ENCODE data around the gene GRWD1. TPM values are rescaled to one million over a fixed set of nuclear protein-coding genes. Genes with fewer than 3 reads are reported as not detected.

The GRWD1 gene
- polyA plus RNA-seq (ENCODE audit: low read depth in 6 of 6), result 10 to 100 TPM; 27.8 to 44.8 (median 37.1) TPM

DNA sequence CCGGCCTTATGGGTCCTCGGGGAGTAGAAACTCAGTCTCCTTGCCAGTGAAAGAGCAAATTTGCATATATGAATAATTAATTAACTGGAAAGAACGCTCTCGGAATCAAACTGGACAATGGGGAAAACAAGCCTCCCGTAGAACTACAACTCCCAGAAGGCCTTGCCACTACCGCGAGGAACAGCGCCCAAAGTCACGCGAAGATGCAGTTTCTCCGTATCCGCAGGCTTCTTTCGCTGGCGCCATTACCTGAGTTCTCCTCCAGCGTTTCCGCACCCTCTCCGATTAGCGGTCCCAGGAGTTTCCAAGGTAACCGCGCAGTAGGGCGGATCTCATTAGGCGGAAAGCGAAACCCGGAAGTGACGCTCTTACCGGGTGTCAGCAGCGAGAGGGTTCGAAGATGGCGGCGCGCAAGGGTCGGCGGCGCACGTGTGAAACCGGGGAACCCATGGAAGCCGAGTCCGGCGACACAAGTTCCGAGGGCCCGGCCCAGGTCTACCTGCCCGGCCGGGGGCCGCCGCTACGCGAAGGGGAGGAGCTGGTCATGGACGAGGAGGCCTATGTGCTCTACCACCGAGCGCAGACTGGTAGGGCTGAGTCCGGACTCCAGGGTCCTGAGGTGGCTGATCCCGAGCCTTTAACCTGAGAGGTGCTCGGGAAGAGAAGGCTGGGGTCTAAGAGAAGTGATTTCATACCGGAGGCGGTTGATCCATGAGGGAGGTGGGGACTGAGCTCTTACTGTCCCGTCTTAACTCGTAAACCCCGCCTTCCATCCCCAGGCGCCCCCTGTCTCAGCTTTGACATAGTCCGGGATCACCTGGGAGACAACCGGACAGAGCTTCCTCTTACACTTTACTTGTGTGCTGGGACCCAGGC, at the start of gene GRWD1:
TSS of gene GRWD1 (plus strand) at position 378 of the 876 bp plus-strand sequence. CDS start at position 401, 23 bp downstream.
- peaks cover 33 to 45% (median 37%) of the 10 kb centered on the region in 3 donors for H3K4me1 Mint-ChIP-seq
- H3K4me3 Mint-ChIP-seq, result peak within 1 kb of the TSS; percentile 95 to 99 (median 99)
- H3K9me3 Mint-ChIP-seq, result no peaks in the 10 kb centered on the region
- DNase-seq (peak; percentile 87), ATAC-seq (ENCODE audit: low read depth in 2 of 2) (peak; percentile 87 to 89)
- H3K36me3 Mint-ChIP-seq, result peaks cover 4 to 20% of the 10 kb centered on the region in 2 donors
- peaks cover 9 to 21% (median 20%) of the 10 kb centered on the region in 3 donors for H3K27me3 Mint-ChIP-seq
- H3K27ac Mint-ChIP-seq, result peak within 1 kb of the TSS; percentile 97 to 99 (median 99)

DNA sequence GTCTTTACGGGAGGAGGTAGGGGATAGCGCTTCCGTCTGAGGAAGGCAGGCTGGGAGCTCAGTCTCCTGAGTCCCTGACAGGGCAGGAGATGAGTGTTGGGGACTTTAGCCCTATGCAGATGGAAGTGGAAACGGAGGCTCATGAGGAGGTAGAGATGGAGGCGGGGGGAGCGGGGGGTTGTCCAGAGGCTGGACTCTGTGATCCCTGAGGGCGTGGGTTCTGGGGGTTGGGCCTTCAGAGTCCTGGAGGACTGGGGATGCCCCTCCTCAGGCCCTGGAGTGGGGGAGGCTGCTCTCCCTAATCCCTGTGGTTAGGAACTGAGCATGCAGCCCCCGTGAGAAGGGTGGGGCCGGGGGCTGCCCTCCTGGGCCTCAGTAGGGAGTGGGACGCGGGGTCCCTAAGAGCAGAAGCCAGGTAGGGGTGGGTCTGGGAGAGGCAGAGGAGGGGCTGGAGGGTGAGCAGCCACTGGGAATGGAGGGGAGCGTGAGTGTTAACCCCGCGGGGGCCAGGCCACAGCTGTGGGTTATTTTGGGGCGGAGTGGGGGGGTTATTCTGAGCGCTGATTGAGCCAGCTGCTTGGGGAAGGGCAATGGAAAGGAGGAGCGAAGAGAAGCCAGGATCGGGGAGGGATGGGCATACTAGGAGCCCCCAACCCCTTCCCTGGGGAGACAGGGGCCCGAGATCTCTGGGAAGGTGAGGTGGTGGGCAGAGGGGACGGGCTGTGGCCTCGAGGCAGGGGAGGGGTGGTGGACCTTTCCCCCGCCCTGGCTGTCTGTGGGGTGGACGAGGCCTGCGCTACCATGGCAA, 49.6 kb upstream of the GRWD1 start:
- H3K36me3 Mint-ChIP-seq, result peaks cover 0 to 12% of the 10 kb centered on the region in 2 donors
- peak overlapping the region in 3 of 6 donors; percentile 13 to 49 (median 28) for H3K27ac Mint-ChIP-seq
- peaks cover 53 to 66% (median 60%) of the 10 kb centered on the region in 3 donors for H3K4me1 Mint-ChIP-seq
- H3K27me3 Mint-ChIP-seq, result peaks cover 15 to 50% (median 44%) of the 10 kb centered on the region in 3 donors
- peak overlapping the region in 1 of 8 donors; percentile 95 for H3K4me3 Mint-ChIP-seq
- H3K9me3 Mint-ChIP-seq, result peaks cover 0 to 9% (median 4%) of the 10 kb centered on the region in 7 donors
- ATAC-seq (ENCODE audit: low read depth in 2 of 2) (no peak), DNase-seq (no peak)

DNA sequence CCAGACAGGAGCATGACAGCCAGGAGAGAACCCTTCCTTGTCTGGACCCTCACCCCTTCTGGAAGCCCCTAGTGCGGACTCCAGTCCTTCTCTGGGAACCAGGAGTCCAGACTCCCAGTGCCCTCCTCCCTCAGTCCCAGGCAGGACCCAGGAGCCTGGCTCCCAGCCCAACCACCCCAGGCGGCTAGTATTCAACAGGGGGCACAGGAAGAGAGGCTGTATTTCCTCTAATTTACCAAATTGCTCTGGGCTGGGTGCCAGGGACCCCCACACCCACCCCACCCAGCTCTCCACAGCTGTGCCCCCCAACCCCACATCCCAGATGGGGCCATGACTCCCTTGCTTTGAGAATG, 49.0 kb upstream of the GRWD1 start:
- Mint-ChIP-seq H3K27ac (no peak overlapping the region), H3K4me3 (peak overlapping the region in 1 of 8 donors; percentile 84), H3K4me1 (peaks cover 48 to 61% (median 56%) of the 10 kb centered on the region in 3 donors), H3K36me3 (peaks cover 0 to 12% of the 10 kb centered on the region in 2 donors), H3K27me3 (peaks cover 15 to 50% (median 44%) of the 10 kb centered on the region in 3 donors), H3K9me3 (peaks cover 0 to 9% (median 4%) of the 10 kb centered on the region in 7 donors)
- no peak for ATAC-seq (ENCODE audit: low read depth in 2 of 2)
- DNase-seq, result no peak

DNA sequence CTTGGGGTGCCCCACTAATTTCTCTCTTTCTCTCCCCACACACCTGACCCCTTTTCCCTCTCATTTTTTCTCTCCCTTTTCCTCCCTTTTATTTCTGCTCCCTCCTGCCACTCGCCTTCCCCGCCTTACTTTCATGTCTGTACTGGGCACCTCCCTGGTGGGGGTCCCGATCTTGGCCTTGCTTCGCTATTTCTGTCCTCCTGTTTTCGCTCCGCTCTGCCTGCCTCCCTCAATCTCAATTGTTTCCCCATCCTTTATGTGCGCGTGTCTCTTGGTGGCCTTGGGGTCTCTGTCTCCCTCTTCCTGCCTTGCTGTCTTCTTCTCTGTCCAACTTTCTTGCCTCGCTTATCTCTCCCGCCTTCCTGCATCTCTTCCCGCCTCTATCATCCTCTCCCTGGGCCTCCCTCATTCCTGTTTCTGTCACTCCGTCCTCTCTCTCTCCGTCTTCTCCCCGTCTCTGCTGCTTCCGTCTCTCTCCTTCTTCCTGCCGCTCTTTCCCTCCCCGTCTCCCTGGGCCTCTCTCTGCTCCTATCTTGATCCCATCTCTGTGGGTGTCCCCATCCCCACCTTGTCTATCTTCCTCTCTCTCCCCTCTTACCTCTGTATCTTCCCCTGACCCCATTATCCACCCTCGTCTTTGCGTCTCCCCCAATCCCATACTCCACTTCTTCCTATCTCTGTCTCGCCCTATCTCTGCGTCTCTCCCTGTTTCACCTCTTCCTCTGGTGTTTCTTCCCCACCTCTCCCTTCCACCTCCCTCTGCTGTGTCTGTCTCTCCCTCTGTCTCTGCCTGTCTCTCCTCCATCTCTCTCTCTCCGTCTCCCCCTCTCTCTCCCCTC, 48.3 kb upstream of the GRWD1 start:
- Mint-ChIP-seq H3K4me3 (peak overlapping the region; percentile 79 to 95 (median 89)), H3K9me3 (peaks cover 0 to 9% (median 4%) of the 10 kb centered on the region in 7 donors), H3K27me3 (peaks cover 15 to 50% (median 44%) of the 10 kb centered on the region in 3 donors), H3K4me1 (peaks cover 46 to 57% (median 53%) of the 10 kb centered on the region in 3 donors), H3K36me3 (peaks cover 0 to 12% of the 10 kb centered on the region in 2 donors), H3K27ac (peak overlapping the region in 5 of 6 donors; percentile 65 to 96 (median 84))
- DNase-seq, result no peak
- ATAC-seq (ENCODE audit: low read depth in 2 of 2), result no peak

DNA sequence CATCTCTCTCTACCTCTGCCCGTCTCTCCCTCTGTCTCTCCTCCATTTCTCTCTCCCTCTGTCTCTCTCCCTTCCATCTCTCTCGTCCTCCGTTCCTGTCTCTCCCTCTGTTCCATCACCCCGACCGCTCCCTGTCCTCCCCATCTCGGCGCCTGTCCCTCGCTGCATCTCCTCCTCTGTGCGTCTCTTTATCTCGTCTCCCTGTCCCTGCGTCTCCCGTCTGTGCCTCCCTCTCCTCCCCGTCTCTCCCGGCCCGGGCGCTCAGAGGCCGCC, 47.7 kb upstream of the GRWD1 start:
- Mint-ChIP-seq H3K9me3 (peaks cover 0 to 9% (median 4%) of the 10 kb centered on the region in 7 donors), H3K4me3 (peak overlapping the region; percentile 79 to 95 (median 89)), H3K27ac (peak overlapping the region in 5 of 6 donors; percentile 65 to 96 (median 83)), H3K4me1 (peaks cover 41 to 52% (median 48%) of the 10 kb centered on the region in 3 donors), H3K27me3 (peaks cover 15 to 45% (median 44%) of the 10 kb centered on the region in 3 donors), H3K36me3 (peaks cover 0 to 12% of the 10 kb centered on the region in 2 donors)
- DNase-seq (no peak), ATAC-seq (ENCODE audit: low read depth in 2 of 2) (no peak)

DNA sequence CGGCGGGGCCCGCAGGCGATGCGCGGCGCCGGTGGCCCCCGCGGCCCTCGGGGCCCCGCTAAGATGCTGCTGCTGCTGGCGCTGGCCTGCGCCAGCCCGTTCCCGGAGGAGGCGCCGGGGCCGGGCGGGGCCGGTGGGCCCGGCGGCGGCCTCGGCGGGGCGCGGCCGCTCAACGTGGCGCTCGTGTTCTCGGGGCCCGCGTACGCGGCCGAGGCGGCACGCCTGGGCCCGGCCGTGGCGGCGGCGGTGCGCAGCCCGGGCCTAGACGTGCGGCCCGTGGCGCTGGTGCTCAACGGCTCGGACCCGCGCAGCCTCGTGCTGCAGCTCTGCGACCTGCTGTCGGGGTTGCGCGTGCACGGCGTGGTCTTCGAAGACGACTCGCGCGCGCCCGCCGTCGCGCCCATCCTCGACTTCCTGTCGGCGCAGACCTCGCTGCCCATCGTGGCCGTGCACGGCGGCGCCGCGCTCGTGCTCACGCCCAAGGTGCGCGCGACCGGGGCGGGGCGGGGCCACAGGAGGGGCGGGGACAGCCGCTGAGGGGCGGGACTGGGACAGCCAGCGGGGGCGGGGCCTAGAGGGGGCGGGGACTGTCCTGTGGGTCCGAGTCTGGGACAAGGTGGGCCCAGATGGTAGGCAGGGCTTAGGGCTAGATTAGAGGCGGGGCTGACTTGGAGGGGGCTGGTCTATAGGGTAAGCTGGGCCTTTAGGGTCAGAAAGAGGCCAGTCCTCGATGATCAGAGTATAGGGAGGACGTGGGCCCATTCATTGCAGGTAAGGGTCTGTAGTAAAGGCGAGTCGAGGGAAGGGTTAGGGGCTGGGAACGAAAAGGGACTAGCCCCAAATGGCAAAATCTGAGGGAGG, 47.2 kb upstream of the GRWD1 start:
- Mint-ChIP-seq H3K4me1 (peaks cover 44 to 56% (median 52%) of the 10 kb centered on the region in 3 donors), H3K27me3 (peaks cover 17 to 44% (median 44%) of the 10 kb centered on the region in 3 donors), H3K36me3 (peaks cover 0 to 12% of the 10 kb centered on the region in 2 donors), H3K27ac (peak overlapping the region in 1 of 6 donors; percentile 83), H3K9me3 (peaks cover 0 to 9% (median 4%) of the 10 kb centered on the region in 7 donors), H3K4me3 (peak overlapping the region; percentile 44 to 87 (median 78))
- ATAC-seq (ENCODE audit: low read depth in 2 of 2), result peak; percentile 61 to 70
- peak; percentile 73 for DNase-seq

DNA sequence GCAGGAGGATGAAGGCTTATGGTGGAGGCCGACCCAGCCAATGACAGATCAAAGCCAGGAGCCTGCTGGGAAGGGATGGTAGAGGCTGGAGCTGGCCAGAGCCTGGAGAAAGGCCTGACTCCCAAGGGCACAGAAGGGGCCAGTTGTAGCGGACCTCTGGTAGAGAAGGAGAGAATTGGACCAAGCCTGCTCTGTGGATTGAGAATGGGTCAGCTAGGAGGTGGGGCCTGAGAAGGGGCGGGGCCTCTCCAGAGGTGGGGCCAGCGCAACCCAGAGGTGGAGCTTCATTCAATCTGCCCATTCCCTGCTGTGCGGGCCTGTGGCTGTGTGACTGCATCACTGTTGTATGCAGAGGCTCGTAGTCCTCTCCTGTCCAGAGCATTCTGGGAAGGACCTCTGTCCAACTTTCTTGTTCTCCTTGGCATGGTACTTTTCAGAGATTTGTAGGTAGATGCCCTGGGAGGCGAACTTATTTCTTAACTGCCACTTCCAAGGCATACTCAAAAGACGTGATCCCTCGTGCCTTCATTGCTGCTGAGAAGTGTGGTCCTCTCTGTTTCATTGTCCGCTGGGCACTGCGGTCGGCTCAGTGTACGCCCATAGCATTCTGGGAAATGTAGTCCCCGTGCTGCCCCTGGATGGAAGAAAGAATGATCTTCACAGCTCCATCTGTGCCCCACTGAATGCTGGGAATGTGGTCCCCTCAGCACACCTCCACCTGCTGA, 45.6 kb upstream of the GRWD1 start:
- DNase-seq (no peak), ATAC-seq (ENCODE audit: low read depth in 2 of 2) (peak; percentile 6 to 20)
- peaks cover 19 to 29% (median 29%) of the 10 kb centered on the region in 3 donors for H3K27me3 Mint-ChIP-seq
- peaks cover 0 to 12% of the 10 kb centered on the region in 2 donors for H3K36me3 Mint-ChIP-seq
- H3K4me3 Mint-ChIP-seq, result peak overlapping the region in 5 of 8 donors; percentile 19 to 87 (median 70)
- peaks cover 32 to 44% (median 42%) of the 10 kb centered on the region in 3 donors for H3K4me1 Mint-ChIP-seq
- H3K9me3 Mint-ChIP-seq, result peaks cover 0 to 9% (median 4%) of the 10 kb centered on the region in 7 donors
- H3K27ac Mint-ChIP-seq, result peak overlapping the region in 1 of 6 donors; percentile 81

DNA sequence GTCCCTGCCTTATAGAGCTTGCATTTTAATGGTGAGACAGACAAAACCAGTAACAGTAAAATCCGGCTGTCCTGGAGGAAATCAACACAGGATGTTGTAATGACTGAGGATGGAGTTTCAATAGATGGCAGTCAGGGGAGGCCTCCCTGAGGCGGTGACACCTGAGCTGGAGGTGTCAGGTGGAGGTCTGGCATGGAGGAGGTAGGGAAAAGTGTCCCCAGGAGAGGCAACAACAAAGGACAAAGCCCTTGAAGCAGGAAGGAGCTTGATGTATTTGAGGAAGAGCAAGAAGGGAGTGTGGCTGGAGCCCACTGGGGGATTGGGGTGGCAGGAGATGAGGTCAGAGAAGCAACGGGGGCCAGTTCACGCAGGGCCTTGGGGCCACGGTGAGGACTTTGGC, 44.5 kb upstream of the GRWD1 start:
- DNase-seq (no peak), ATAC-seq (ENCODE audit: low read depth in 2 of 2) (no peak)
- H3K4me1 Mint-ChIP-seq, result peaks cover 21 to 34% (median 31%) of the 10 kb centered on the region in 3 donors
- H3K4me3 Mint-ChIP-seq, result no peak overlapping the region
- H3K27me3 Mint-ChIP-seq, result peaks cover 27 to 28% (median 28%) of the 10 kb centered on the region in 3 donors
- peak overlapping the region in 1 of 6 donors; percentile 14 for H3K27ac Mint-ChIP-seq
- peaks cover 0 to 9% (median 4%) of the 10 kb centered on the region in 7 donors for H3K9me3 Mint-ChIP-seq
- H3K36me3 Mint-ChIP-seq, result peaks cover 0 to 19% of the 10 kb centered on the region in 2 donors

DNA sequence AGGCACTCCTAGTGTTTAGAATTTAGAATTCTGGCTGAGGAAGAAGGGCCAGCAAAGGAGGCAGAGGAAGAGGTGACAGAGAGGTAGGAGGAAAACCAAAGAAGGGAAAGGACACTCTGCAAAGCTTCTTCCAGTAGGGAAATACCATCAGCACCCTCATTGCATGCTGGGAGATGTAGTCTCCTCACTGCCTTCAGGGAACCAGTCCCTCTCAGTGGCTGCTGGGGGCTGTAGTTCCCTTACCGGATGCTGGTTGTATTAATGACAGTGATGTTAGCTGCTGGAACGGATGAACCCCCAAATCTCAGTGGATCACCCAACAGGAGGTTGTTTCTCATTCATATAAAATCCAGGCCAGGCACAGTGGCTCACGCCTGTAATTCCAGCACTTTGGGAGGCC, 42.2 kb upstream of the GRWD1 start:
- Mint-ChIP-seq H3K27me3 (peaks cover 28 to 30% (median 28%) of the 10 kb centered on the region in 3 donors), H3K27ac (peak overlapping the region in 2 of 6 donors; percentile 49 to 76), H3K4me3 (no peak overlapping the region), H3K36me3 (peaks cover 0 to 15% of the 10 kb centered on the region in 2 donors), H3K9me3 (peaks cover 0 to 9% (median 4%) of the 10 kb centered on the region in 7 donors), H3K4me1 (peaks cover 9 to 23% (median 18%) of the 10 kb centered on the region in 3 donors)
- ATAC-seq (ENCODE audit: low read depth in 2 of 2) (peak; percentile 72 to 77), DNase-seq (peak; percentile 39)

DNA sequence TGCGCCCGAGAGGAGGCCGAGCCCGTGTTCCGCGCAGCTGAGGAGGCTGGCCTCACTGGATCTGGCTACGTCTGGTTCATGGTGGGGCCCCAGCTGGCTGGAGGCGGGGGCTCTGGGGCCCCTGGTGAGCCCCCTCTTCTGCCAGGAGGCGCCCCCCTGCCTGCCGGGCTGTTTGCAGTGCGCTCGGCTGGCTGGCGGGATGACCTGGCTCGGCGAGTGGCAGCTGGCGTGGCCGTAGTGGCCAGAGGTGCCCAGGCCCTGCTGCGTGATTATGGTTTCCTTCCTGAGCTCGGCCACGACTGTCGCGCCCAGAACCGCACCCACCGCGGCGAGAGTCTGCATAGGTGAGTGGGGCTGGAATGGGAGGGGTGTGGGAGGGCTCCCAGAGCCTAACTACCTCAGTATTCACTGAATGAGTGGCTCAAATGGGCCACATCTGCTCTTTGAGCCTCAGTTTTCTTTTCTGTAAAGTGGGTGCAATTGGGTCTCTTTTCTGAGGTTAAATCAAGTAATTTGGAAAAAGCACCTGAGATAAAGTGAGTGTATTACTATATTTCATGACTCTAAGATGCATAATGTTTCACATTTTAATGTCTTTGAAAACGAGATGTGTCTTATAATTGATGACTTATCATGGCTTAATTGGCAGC, 40.6 kb upstream of the GRWD1 start:
- DNase-seq (no peak), ATAC-seq (ENCODE audit: low read depth in 2 of 2) (no peak)
- Mint-ChIP-seq H3K36me3 (peaks cover 0 to 15% of the 10 kb centered on the region in 2 donors), H3K4me3 (no peak overlapping the region), H3K4me1 (peaks cover 4 to 12% (median 6%) of the 10 kb centered on the region in 3 donors), H3K27ac (no peak overlapping the region), H3K9me3 (peaks cover 0 to 3% (median 0%) of the 10 kb centered on the region in 7 donors), H3K27me3 (peaks cover 29 to 42% (median 37%) of the 10 kb centered on the region in 3 donors)

DNA sequence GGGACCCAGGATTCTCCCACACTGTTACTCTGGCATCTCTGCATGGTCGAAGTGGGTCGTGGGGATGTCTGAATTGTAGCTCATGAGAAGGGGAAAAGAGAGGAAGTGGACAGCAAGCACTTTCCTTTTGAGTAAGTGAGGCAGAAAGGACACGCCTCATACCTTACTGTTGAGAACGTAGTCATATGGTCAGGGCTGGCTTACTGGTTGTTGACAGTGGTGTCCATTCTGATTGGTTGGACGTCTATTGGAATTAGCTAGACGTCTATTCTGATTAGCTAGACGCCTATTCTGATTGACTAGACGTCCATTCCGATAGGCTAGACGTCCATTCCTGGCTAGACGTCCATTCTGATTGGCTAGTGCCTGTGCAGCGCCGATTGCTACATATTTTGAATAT, 39.9 kb upstream of the GRWD1 start:
- no peak for ATAC-seq (ENCODE audit: low read depth in 2 of 2)
- H3K4me3 Mint-ChIP-seq, result peak overlapping the region in 2 of 8 donors; percentile 49 to 77
- peaks cover 4 to 8% (median 6%) of the 10 kb centered on the region in 3 donors for H3K4me1 Mint-ChIP-seq
- peaks cover 0 to 15% of the 10 kb centered on the region in 2 donors for H3K36me3 Mint-ChIP-seq
- H3K27me3 Mint-ChIP-seq, result peaks cover 29 to 49% (median 44%) of the 10 kb centered on the region in 3 donors
- no peak overlapping the region for H3K27ac Mint-ChIP-seq
- DNase-seq, result no peak
- H3K9me3 Mint-ChIP-seq, result peaks cover 0 to 3% (median 0%) of the 10 kb centered on the region in 7 donors
